Activated CD8-positive, alpha-beta memory T cell treated with anti-CD3 and anti-CD28 coated beads, Interleukin-2, amount 10 ng/mL, durations not matched to agents 7 days and 5 days (primary cell): Measurements from ENCODE around the gene KCNN3. TPM values are rescaled to one million over a fixed set of nuclear protein-coding genes. Genes with fewer than 3 reads are reported as not detected.
A peak's percentile ranks its signal among the peaks of the same experiment; 100 is the strongest.

ENCODE experiments used
- ATAC-seq: fragments of 150-1000 bp; cut with Tn5 transposase; one replicate; pipeline ENCODE4 v1.10.0; 2021; ENCODE audit warnings: moderate library complexity
- CTCF ChIA-PET: fragments of 350-600 bp; sonication (Branson Sonifier 250); formaldehyde crosslinking; loops from one replicate; lab custom pipeline; 2021; ENCODE audit warnings: antibody characterized with exemption; lab: Charles Lee
- DNase-seq: peaks from one replicate; pipeline ENCODE4 v3.0.0-alpha.2; 2020
- H3K27ac Mint-ChIP-seq: one replicate; pipeline ENCODE4 v1.8.0; 2021; ENCODE audit warnings: mild to moderate bottlenecking, mixed read lengths
- H3K27me3 Mint-ChIP-seq: one replicate; pipeline ENCODE4 v1.8.0; 2021; ENCODE audit warnings: mixed read lengths
- H3K36me3 Mint-ChIP-seq: one replicate; pipeline ENCODE4 v1.8.0; 2021; ENCODE audit warnings: mild to moderate bottlenecking, mixed read lengths
- H3K4me1 Mint-ChIP-seq: one replicate; pipeline ENCODE4 v1.8.0; 2021; ENCODE audit warnings: mixed read lengths
- H3K4me3 Mint-ChIP-seq: one replicate; pipeline ENCODE4 v1.8.0; 2021; ENCODE audit warnings: mild to moderate bottlenecking, moderate library complexity, mixed read lengths
- H3K9me3 Mint-ChIP-seq: one replicate; pipeline ENCODE4 v1.8.0; 2022; ENCODE audit warnings: low read depth, mixed read lengths
- total RNA-seq, 2 experiments: library from RNA; stranded (reverse); gene quantifications; one replicate each; pipeline ENCODE4 v1.2.3, GENCODE V29; 2021

KCNN3 gene
- total RNA-seq, 2 experiments from 2014 or later: 0.02 TPM; not detected in 1

- Mint-ChIP-seq H3K27ac (no peak overlapping the region), H3K9me3 (no peaks in the 10 kb centered on the region), H3K4me1 (peaks cover 18% of the 10 kb centered on the region), H3K36me3 (no peaks in the 10 kb centered on the region), H3K27me3 (peaks cover 22% of the 10 kb centered on the region), H3K4me3 (no peak overlapping the region)
- DNase-seq: no peak
- ATAC-seq: no peak
- CTCF ChIA-PET: interaction anchor here (1.5 kb wide), 1 partner anchor 28 kb away, joined by 5 read pairs; no protein-coding TSS in a partner anchor
These were observed 153.2 kb downstream of the KCNN3 start for GRCh38 chr1:154716614-154717527.

GRCh38 chr1:154716011-154716410, 154.1 kb downstream of the KCNN3 start:
- Mint-ChIP-seq H3K27me3 (peaks cover 20% of the 10 kb centered on the region), H3K4me3 (no peak overlapping the region), H3K36me3 (no peaks in the 10 kb centered on the region), H3K4me1 (peaks cover 21% of the 10 kb centered on the region), H3K9me3 (no peaks in the 10 kb centered on the region), H3K27ac (no peak overlapping the region)
- CTCF ChIA-PET: no interaction called here
- DNase-seq: no peak
- peak; percentile 66 for ATAC-seq

- no peak overlapping the region for H3K4me3 Mint-ChIP-seq
- ATAC-seq: no peak
- no peak for DNase-seq
- no peaks in the 10 kb centered on the region for H3K9me3 Mint-ChIP-seq
- H3K36me3 Mint-ChIP-seq: no peaks in the 10 kb centered on the region
- H3K27me3 Mint-ChIP-seq: peaks cover 17% of the 10 kb centered on the region
- no peak overlapping the region for H3K27ac Mint-ChIP-seq
- H3K4me1 Mint-ChIP-seq: peaks cover 17% of the 10 kb centered on the region
- CTCF ChIA-PET: interaction anchor here (1.1 kb wide), 1 partner anchor 33 kb away, joined by 3 read pairs; no protein-coding TSS in a partner anchor
These were observed 154.7 kb downstream of the KCNN3 start for GRCh38 chr1:154715385-154715784.

- Mint-ChIP-seq H3K4me3 (no peak overlapping the region), H3K9me3 (no peaks in the 10 kb centered on the region), H3K27me3 (peaks cover 18% of the 10 kb centered on the region), H3K4me1 (peaks cover 10% of the 10 kb centered on the region), H3K27ac (no peak overlapping the region), H3K36me3 (no peaks in the 10 kb centered on the region)
- CTCF ChIA-PET: interaction anchor here (1.1 kb wide), 1 partner anchor 33 kb away, joined by 3 read pairs; no protein-coding TSS in a partner anchor
- ATAC-seq (peak; percentile 48), DNase-seq (no peak)
These were observed 155.4 kb downstream of the KCNN3 start for GRCh38 chr1:154714638-154715037.

DNA sequence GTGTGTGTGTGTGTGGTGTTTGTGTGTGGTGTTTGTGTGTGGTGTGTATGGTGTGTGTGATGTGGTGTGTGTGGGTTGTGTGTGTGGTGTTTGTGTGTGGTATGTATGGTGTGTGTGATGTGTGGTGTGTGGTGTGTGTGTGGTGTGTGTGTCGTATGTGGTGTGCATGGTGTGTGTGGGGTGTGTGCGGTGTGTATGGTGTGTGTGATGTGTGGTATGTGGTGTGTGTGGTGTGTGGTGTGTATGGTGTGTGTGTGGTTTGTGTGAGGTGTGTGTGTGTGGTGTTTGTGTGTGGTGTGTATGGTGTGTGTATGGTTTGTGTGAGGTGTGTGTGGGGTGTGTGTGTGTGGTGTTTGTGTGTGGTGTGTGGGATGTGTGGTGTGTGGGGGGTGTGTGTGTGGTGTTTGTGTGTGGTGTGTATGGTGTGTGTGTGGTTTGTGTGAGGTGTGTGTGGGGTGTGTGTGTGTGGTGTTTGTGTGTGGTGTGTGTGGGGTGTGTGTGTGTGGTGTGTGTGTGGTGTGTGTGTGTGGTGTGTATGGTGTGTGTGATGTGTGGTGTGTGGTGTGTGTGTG, 155.9 kb downstream of the KCNN3 start:
- DNase-seq (no peak), ATAC-seq (peak; percentile 25)
- CTCF ChIA-PET: interaction anchor here (1.1 kb wide), 1 partner anchor 34 kb away, joined by 3 read pairs; no protein-coding TSS in a partner anchor
- Mint-ChIP-seq H3K36me3 (no peaks in the 10 kb centered on the region), H3K4me3 (no peak overlapping the region), H3K27me3 (peaks cover 20% of the 10 kb centered on the region), H3K27ac (no peak overlapping the region), H3K9me3 (no peaks in the 10 kb centered on the region), H3K4me1 (peaks cover 8% of the 10 kb centered on the region)

- Mint-ChIP-seq H3K27ac (no peak overlapping the region), H3K4me3 (no peak overlapping the region), H3K9me3 (no peaks in the 10 kb centered on the region), H3K4me1 (peaks cover 8% of the 10 kb centered on the region), H3K27me3 (peaks cover 23% of the 10 kb centered on the region), H3K36me3 (no peaks in the 10 kb centered on the region)
- no peak for DNase-seq
- CTCF ChIA-PET: no interaction called here
- no peak for ATAC-seq
These were observed 157.1 kb downstream of the KCNN3 start for GRCh38 chr1:154713005-154713404.

GRCh38 chr1:154712166-154712810, 157.8 kb downstream of the KCNN3 start:
- no peak for ATAC-seq
- no peaks in the 10 kb centered on the region for H3K9me3 Mint-ChIP-seq

GRCh38 chr1:154711416-154711815, 158.7 kb downstream of the KCNN3 start:
- CTCF ChIA-PET: no interaction called here
- no peak for DNase-seq

More at GRCh38 chr1:154712166-154712810, 157.8 kb downstream of the KCNN3 start:
- Mint-ChIP-seq H3K4me1 (peaks cover 8% of the 10 kb centered on the region), H3K36me3 (no peaks in the 10 kb centered on the region), H3K27ac (no peak overlapping the region), H3K4me3 (no peak overlapping the region), H3K27me3 (peaks cover 29% of the 10 kb centered on the region)
- CTCF ChIA-PET: no interaction called here
- DNase-seq: no peak

GRCh38 chr1:154710106-154710505, 160.0 kb downstream of the KCNN3 start:
- no peaks in the 10 kb centered on the region for H3K36me3 Mint-ChIP-seq
- no peak overlapping the region for H3K4me3 Mint-ChIP-seq
- no peak for DNase-seq
- no peak overlapping the region for H3K27ac Mint-ChIP-seq
- no peaks in the 10 kb centered on the region for H3K9me3 Mint-ChIP-seq
- no peak for ATAC-seq
- CTCF ChIA-PET: no interaction called here
- peaks cover 5% of the 10 kb centered on the region for H3K4me1 Mint-ChIP-seq
- peaks cover 43% of the 10 kb centered on the region for H3K27me3 Mint-ChIP-seq

More at GRCh38 chr1:154711416-154711815, 158.7 kb downstream of the KCNN3 start:
- no peaks in the 10 kb centered on the region for H3K9me3 Mint-ChIP-seq
- peaks cover 8% of the 10 kb centered on the region for H3K4me1 Mint-ChIP-seq
- no peak overlapping the region for H3K27ac Mint-ChIP-seq
- no peaks in the 10 kb centered on the region for H3K36me3 Mint-ChIP-seq
- no peak for ATAC-seq
- peaks cover 35% of the 10 kb centered on the region for H3K27me3 Mint-ChIP-seq
- no peak overlapping the region for H3K4me3 Mint-ChIP-seq

DNA sequence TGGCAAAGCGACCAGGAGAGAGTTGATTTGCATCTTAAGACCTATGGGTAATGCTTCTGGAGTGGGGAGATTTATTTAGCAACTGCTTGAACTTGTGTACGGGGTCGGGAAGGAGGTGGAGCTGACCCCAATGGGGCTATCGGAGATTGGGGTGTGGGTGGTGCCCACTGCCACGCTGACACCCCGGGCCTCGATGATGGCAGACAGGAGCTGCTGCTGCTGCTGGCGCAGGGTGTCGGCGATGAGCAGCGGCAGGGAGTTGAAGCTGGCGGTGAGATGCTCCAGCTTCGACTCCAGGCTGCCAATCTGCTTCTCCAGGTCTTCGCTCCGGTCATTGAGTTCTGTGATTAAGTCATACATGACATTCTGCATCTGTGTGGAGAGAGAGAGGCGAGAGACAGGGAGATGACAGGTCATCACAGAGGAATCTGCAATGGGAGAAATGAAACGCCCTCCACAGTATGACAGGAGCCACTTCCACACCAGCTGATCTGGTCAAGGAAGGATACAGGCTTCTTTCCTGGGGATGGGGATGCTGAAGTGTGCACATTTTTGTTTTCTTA, 162.1 kb downstream of the KCNN3 start:
- Mint-ChIP-seq H3K4me3 (no peak overlapping the region), H3K27me3 (peaks cover 59% of the 10 kb centered on the region), H3K4me1 (peaks cover 5% of the 10 kb centered on the region), H3K27ac (no peak overlapping the region), H3K36me3 (no peaks in the 10 kb centered on the region), H3K9me3 (no peaks in the 10 kb centered on the region)
- no peak for DNase-seq
- CTCF ChIA-PET: no interaction called here
- no peak for ATAC-seq

GRCh38 chr1:154706851-154707250, 163.2 kb downstream of the KCNN3 start:
- ATAC-seq (no peak), DNase-seq (no peak)
- Mint-ChIP-seq H3K4me1 (peaks cover 2% of the 10 kb centered on the region), H3K4me3 (no peak overlapping the region), H3K27ac (no peak overlapping the region), H3K9me3 (no peaks in the 10 kb centered on the region), H3K36me3 (no peaks in the 10 kb centered on the region), H3K27me3 (peaks cover 53% of the 10 kb centered on the region)
- CTCF ChIA-PET: no interaction called here

- Mint-ChIP-seq H3K4me3 (no peak overlapping the region), H3K27ac (no peak overlapping the region), H3K4me1 (no peaks in the 10 kb centered on the region), H3K36me3 (no peaks in the 10 kb centered on the region), H3K27me3 (peaks cover 52% of the 10 kb centered on the region), H3K9me3 (no peaks in the 10 kb centered on the region)
- CTCF ChIA-PET: no interaction called here
- no peak for ATAC-seq
- no peak for DNase-seq
These were observed 164.5 kb downstream of the KCNN3 start for GRCh38 chr1:154705544-154705943.

GRCh38 chr1:154703170-154703569, 166.9 kb downstream of the KCNN3 start:
- H3K27ac Mint-ChIP-seq: no peak overlapping the region
- no peak overlapping the region for H3K4me3 Mint-ChIP-seq
- H3K27me3 Mint-ChIP-seq: peaks cover 49% of the 10 kb centered on the region
- H3K36me3 Mint-ChIP-seq: no peaks in the 10 kb centered on the region
- DNase-seq (no peak), ATAC-seq (no peak)
- CTCF ChIA-PET: interaction anchor here (1.1 kb wide), 1 partner anchor 29 kb away, joined by 3 read pairs; no protein-coding TSS in a partner anchor
- H3K9me3 Mint-ChIP-seq: no peaks in the 10 kb centered on the region
- no peaks in the 10 kb centered on the region for H3K4me1 Mint-ChIP-seq
